22Rv1 (cell line): ENCODE results near the gene KAZN.

ENCODE experiments used
- ZFX ChIP-seq: fragments of 450-650 bp; IDR thresholded peaks from 2 replicates; pipeline ENCODE4 v1.6.1; 2017; ENCODE audit warnings: antibody characterized with exemption, borderline replicate concordance
- TF ChIP-seq, protein P1 (sequence below): fragments of 450-650 bp; IDR thresholded peaks from 2 replicates; pipeline ENCODE4 v1.5.1; 2017; ENCODE audit warnings: mild to moderate bottlenecking

DNA sequence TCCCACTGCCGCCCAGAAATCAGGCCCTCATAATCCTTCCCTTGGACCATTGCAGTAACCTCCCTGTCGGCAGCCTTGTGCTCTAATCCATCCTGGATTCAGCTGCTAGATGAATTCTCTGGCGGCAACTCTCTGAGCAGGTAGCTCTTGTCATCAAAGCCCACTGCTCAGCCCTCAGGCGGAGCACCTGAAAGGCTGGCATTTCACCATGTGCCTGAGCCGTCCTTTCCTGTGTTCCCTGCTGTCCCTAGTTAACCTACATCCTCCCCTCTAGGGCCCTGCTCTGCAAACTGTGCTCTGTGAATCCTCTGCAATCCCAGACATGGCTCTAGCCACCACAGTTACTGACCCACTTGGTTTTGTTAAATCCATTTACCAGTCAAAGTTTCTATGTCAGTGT lies 118.0 kb downstream of the KAZN start:
- TF ChIP-seq, protein P1, sequence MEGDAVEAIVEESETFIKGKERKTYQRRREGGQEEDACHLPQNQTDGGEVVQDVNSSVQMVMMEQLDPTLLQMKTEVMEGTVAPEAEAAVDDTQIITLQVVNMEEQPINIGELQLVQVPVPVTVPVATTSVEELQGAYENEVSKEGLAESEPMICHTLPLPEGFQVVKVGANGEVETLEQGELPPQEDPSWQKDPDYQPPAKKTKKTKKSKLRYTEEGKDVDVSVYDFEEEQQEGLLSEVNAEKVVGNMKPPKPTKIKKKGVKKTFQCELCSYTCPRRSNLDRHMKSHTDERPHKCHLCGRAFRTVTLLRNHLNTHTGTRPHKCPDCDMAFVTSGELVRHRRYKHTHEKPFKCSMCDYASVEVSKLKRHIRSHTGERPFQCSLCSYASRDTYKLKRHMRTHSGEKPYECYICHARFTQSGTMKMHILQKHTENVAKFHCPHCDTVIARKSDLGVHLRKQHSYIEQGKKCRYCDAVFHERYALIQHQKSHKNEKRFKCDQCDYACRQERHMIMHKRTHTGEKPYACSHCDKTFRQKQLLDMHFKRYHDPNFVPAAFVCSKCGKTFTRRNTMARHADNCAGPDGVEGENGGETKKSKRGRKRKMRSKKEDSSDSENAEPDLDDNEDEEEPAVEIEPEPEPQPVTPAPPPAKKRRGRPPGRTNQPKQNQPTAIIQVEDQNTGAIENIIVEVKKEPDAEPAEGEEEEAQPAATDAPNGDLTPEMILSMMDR = no peak
- TF ChIP-seq ZFX = no peak
